SW480 (cell line): ENCODE results near the gene SHKBP1.

Source experiments
- DNase-seq: peaks from one replicate; pipeline ENCODE4 v3.0.0-alpha.2; 2016; ENCODE audit warnings: low spot score

SHKBP1 gene

DNA sequence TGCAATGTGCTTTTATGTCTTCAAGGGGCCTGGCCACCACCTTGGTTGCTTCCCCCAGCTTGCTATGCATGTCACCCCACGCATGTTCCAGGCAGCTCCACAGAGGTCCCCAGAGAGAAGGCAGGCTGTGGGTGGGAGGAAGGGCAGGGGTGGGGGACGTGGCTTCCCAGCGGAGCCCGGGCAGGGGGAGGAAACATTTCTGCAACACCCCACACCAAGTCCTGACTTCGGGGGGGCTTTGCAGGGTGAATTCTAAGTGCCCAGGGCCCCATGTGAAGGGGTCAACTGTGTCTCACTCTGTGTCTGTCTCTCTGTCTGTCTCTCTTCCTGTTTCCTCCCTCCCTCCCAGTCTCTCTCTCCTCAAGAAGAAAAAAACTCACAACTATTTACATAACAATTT lies 64.1 kb downstream of the SHKBP1 start:
- no peak for DNase-seq
